HEK293T (cell line): ENCODE results near the gene GPHA2.

Experiments used
- ARNT ChIP-seq: fragments of 450-650 bp; IDR thresholded peaks from 2 replicates; pipeline ENCODE4 v1.6.1; 2017; ENCODE audit warnings: mild to moderate bottlenecking
- BHLHE40 ChIP-seq: fragments of 450-650 bp; IDR thresholded peaks from 2 replicates; pipeline ENCODE4 v1.6.1; 2016; ENCODE audit warnings: mild to moderate bottlenecking, moderate library complexity, borderline replicate concordance
- ELF4 ChIP-seq: fragments of 450-650 bp; IDR thresholded peaks from 2 replicates; pipeline ENCODE4 v1.6.1; 2017; ENCODE audit warnings: antibody characterized with exemption
- FOXA1 ChIP-seq: fragments of 450-650 bp; IDR thresholded peaks from 2 replicates; pipeline ENCODE4 v1.6.1; 2016; ENCODE audit warnings: mild to moderate bottlenecking
- FOXM1 ChIP-seq: fragments of 450-650 bp; IDR thresholded peaks from 2 replicates; pipeline ENCODE4 v1.6.1; 2017; ENCODE audit warnings: mild to moderate bottlenecking, borderline replicate concordance
- HDGF ChIP-seq: fragments of 450-650 bp; IDR thresholded peaks from 2 replicates; pipeline ENCODE4 v1.6.1; 2017; ENCODE audit warnings: antibody characterized with exemption, borderline replicate concordance
- L3MBTL2 ChIP-seq: fragments of 450-650 bp; conservative IDR thresholded peaks from 2 replicates; pipeline ENCODE4 v1.6.1; 2016; ENCODE audit warnings: mild to moderate bottlenecking
- NFRKB ChIP-seq: fragments of 450-650 bp; IDR thresholded peaks from 2 replicates; pipeline ENCODE4 v1.6.1; 2016; ENCODE audit warnings: mild to moderate bottlenecking, moderate library complexity
- SP1 ChIP-seq: fragments of 450-650 bp; IDR thresholded peaks from 2 replicates; pipeline ENCODE4 v1.6.1; 2017

DNA sequence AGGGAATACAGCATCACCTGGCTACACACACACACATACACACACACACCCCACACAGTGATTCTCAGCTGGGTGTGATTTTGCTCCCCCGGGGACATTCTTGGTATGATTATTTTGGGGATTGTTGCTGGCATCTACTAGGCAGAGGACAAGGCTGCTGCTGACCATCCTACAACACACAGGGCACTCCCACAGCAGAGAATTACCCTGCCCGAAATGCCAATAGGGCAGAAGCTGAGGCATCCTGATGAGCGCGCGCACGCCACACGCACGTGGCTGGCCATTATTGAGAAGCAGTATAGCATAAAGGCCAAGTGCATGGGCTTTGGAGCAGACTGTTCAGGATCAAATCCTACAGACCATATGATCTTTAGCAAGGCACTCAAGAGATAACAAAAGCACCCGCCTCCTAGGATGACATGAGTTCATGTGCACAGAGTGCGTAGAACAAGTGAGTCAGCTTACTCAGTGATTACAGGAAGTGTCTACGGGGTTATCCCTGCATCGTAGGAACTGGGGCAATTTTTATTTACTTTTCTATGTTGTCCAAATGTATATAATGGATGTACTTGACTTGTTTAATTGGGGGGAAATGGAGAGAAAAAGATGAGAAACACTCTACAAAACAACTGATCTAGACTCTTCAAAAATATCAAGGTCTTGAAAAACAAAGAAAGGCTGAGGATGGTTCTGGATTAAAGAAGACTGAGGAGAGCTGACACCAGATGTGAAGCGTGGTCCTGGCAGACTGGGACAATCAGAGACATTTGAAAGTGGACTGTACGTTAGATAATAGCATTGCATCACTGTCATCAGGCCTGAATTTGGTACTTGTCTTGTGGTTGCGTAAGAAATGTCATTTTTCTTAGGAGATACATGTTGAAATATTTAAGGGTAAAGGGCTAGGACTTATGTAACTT, 50.1 kb downstream of the GPHA2 start:
- TF ChIP-seq ELF4 (no peak), FOXM1 (no peak), NFRKB (no peak), BHLHE40 (no peak), L3MBTL2 (no peak), SP1 (no peak), HDGF (no peak), ARNT (no peak), FOXA1 (no peak)
